ENCODE results near the gene KRT79.

- TF ChIP-seq POLR2A (IDR thresholded peaks at IDR 0.05; ENCODE audit: low read depth, low read length), result no peak
- TF ChIP-seq TAF1 (IDR thresholded peaks at IDR 0.05; ENCODE audit: low read depth, low read length), result no peak
Measured at GRCh38 chr12:52870361-52871290, 36.5 kb upstream of the KRT79 start.

Measured in GM12891 (cell line).